HUDEP-2 (cell line): ENCODE results near the gene GAN.
A peak's percentile ranks its signal among the peaks of the same experiment; 100 is the strongest.

Experiments used
- DNase-seq, 76 experiments: peaks; one replicate each; lab custom pipeline; 2025; ENCODE audit not compliant: unreplicated experiment in 76 of 76; lab: John Stamatoyannopoulos, UW

The GAN gene, protein sequence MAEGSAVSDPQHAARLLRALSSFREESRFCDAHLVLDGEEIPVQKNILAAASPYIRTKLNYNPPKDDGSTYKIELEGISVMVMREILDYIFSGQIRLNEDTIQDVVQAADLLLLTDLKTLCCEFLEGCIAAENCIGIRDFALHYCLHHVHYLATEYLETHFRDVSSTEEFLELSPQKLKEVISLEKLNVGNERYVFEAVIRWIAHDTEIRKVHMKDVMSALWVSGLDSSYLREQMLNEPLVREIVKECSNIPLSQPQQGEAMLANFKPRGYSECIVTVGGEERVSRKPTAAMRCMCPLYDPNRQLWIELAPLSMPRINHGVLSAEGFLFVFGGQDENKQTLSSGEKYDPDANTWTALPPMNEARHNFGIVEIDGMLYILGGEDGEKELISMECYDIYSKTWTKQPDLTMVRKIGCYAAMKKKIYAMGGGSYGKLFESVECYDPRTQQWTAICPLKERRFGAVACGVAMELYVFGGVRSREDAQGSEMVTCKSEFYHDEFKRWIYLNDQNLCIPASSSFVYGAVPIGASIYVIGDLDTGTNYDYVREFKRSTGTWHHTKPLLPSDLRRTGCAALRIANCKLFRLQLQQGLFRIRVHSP

DNA sequence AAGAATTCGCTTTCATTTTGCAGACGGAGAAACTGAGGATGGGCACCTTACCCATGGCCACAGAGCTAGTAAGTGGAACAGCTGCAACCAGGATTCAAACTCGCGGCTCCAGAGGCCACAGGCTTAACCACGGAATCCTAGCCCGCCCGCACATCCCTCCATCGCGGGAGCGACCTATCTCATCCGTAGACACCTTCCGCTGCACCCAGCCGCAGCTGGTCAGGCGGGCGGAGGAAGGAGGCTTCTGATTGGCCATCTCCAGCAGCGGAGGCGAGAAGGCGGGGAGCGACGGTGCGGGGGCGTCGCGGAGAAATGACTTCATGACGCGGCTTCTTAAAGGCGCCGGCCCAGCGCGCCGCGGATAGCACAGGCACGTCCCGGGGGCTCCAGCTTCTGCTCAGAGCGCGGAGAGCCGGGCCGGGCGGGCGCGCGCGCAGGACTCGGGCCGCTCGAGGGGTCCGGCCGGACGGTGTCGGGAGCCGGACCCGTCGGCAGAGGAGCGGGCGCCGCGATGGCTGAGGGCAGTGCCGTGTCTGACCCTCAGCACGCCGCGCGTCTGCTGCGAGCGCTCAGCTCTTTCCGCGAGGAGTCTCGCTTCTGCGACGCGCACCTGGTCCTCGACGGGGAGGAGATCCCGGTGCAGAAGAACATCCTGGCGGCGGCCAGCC, at the start of gene GAN:
TSS of gene GAN (plus strand) at position 360 of the 668 bp plus-strand sequence. CDS start at position 512, 152 bp downstream.
- DNase-seq = peak in 75 of 76 experiments; percentile 17 to 94 (median 88)

DNA sequence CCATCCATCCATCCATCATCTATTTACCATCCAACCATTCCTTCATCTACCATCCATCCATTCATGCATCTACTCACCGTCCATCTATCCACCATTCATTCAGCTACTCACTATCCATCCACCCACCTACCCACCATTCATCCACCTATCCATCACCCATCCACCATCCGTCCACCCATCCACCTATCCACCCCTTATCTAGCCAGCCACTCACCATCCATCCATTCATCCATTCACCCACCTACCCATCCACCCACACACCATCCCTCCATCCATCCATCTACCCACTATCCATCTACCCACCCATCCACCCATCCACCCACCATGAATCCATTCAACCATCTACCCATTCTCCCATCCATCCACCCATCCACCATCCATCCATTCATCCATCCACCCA, 49.7 kb upstream of the GAN start:
- DNase-seq = no peak

DNA sequence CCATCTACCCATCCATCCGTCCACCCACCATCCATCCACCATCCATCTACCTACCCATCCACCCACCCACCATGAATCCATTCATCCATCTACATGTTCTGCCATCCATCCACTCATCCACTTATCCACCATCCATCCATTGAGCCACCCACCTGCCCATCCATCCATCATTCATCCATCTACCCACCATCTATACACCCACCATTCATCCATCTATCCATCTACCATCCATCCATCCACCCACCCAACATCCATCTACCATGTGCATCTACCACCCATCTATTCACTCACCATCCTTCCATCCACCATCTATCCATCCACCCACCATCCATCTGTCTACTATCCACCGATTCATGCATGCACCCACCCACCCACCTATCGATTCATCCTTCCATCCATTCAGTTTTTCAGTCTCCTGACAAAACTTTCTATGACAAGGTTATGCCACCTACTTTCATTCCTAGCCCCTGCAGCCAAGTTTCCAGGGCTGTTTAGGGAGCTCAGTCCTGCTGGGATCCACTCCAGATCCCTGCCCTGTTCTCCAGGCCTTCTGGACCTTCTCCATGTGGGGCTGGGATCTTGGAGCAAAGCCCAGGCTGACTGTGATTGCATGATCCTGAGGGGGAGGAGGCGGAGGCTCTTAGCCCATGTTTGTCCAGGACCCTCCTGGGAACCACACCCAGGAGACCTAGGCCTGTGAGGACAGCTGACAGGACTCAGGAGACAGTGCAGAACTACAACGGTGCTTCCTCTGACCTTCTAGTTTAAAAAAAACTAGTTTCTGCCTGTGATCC, 48.9 kb upstream of the GAN start:
- DNase-seq = no peak

DNA sequence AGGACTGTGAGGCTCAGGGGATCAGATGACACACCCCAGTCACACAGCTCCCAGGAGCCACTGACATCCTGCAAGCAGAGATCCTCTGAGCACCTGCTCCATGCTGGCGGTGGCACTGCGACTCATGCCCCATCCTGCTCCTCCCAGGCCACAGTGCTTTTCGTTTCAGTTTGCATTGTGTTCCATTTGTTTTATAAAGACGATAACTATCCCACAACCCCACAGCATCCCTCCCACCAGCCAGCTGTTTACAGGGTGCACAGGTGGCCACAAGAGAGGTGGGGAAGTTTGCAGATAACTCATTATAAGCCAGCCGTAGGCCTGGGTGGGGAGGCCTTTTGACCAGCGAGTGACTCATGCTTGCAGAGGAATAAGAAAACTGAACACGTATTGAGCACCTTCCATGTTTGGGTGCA, 48.1 kb upstream of the GAN start:
- DNase-seq = no peak

DNA sequence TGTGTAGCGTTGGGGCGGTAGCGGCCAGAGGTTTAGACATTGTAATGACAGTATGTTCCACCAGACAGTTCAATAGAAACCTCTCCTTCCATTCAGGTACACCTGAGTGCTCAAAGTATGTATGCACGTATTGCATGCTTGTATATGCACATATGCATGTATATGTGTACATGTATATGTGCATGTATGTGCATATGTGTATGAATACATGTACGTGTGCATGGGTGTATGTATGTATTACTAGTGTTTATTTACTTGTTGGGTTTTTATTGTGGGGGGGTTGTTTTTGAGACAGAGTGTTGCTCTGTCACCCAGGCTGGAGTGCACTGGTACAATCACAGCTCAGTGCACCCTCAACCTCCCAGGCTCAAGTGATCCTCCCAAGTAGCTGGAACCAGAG, 46.3 kb upstream of the GAN start:
- DNase-seq = no peak

DNA sequence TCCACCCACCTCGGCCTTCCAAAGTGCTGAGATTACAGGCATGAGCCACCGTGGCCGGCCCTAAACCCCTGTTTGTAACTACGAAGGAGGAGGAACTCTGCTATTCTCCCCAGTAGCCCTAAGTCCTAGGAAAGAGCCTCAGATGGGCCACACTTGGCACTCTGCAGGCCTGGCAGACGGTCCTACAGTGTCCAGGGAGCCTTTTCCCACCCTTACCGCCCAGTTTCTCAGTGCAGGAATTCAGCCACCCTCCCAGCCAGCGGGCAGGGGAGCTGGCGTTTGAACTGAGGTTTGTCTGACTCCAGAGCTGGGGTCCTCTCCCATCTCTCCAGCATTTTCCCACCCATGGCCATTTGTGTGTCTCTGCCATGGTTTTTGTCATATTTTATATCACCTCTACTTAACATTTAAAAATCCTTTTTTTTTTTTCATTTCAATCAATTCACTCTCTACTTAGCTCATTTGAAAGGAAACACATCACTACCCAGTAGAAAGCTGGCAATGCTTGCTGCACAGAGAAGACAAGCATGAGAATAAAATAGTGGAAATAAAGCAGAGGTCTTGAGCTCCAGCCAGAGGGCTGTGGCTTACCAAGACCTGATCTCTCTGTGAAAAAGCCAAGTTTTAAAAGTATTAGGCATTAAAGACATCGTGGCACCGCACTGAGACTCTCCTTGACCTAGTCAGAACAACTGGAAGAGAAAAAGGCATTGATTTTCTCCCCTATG, 41.4 kb upstream of the GAN start:
- DNase-seq = no peak

DNA sequence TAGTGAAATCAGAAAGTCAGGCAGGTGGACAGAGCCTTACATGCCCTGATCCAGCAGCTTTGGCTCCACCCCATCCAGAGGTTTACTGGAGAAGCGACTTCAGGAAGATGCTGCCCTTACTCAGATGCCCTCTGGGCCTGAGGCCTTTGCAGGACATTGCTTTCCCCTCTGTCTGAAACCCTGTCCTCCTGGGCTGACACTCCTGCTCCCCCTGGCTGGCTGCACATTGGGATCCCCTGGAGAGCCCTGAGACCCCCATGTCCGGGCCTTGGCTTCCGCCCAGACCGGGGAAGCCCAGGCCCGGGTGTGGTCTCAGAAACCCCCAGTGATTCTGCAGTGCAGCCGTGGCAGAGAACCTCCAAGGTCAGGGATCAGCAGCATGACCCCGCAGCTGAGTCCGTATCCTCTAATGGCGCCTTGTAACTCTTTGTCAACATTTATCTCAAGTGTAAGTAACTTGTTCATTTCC, 39.7 kb upstream of the GAN start:
- DNase-seq = no peak

DNA sequence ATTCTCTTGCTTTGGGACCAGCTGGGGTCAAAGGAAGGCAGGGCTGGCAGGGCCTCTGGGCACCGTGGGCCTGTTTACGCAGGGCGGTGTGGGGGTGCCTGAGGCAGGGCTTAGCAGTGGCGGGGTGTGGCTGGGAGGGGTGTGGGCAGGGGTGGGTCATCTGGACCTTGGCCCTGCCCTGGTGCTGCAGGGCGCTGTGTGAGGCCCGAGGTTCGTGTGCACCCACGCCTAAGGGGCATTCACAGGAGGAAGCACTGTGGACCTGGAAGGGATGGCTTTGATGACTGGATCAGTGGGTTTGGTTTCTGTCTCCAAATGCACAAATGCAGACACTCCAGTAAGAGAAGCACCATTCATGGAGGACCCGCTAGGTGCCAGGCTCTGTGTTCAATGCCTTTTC, 39.0 kb upstream of the GAN start:
- no peak for DNase-seq

DNA sequence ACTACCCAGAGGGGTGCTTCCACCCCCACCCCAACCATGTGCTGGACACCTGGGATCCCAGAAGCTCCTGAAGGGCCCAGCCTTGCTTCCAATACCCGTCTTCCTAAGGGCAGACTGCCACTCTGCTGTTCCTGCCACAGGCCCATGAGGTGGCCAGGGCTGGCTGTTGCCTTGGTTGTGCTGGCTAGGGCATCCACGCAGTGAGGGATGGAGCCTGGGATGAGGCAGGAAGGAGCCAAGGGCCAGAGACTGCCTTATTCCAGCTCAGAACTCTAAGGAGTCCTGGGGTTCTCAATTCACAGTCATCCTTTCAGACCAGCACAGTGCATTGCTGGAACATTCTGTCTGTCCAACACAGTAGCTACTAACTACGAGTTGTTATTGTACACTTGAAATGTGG, 38.4 kb upstream of the GAN start:
- DNase-seq = no peak

DNA sequence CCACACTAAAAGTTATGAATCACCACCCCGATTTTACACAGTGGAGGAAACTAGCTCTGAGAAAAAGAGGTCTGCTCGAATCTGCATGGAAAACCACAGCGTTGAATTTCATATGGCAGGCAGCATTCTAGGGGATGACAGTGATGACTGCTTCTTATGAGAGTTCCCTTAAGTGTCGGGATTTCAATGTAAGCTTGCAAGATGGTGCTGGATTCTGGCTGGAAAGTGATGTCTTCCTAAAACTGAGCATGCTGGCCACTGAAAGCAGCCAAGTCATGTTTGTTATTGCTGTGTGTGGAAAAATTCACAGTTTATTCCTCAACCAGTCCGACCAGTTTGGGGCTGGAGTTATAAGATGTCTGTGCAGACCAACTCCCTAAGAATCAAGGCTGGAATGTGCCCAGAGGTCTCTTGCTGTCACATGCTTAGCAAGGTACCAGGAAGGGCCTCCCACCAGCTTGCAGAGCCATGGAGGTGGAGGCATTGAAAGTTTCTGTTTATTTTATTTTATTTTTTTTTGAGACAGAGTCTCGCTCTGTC, 37.2 kb upstream of the GAN start:
- DNase-seq = no peak

DNA sequence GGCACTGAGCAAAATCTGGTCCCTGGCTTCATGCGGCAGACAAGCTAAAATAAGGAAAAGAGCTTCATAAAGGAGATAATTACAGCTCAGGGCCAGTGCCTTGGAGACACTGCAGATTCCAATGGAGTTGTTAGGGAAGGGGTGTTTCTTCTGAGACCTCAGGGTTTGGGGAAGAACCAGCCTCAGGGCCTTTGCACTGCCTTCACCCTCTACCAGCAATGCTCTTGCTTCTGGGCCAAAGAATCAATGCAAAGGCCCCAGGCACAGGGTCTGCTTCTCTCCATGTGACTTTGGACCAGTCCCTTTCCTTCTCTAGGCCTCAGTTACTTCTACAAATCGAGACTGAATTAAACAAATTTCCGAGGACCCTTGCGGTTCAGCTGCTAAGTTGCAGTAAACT, 36.2 kb upstream of the GAN start:
- DNase-seq = no peak

DNA sequence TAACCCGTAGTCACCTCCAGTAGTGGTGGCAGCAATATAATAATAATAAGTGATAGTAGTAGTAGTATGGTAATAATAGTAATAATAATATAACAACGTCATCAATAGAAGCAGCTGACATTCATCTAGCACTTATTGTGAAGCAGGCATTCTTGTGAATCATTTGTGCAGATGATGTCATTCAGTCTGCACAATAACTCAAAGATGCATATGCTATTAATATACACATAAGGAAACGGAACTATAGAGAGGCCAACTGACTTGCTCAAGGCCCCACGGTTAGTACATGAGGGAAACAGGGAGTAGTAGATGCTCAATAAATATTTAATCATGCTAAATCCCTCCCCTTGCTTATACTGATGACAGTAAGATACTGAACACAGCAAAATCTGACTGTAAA, 35.4 kb upstream of the GAN start:
- DNase-seq = no peak

DNA sequence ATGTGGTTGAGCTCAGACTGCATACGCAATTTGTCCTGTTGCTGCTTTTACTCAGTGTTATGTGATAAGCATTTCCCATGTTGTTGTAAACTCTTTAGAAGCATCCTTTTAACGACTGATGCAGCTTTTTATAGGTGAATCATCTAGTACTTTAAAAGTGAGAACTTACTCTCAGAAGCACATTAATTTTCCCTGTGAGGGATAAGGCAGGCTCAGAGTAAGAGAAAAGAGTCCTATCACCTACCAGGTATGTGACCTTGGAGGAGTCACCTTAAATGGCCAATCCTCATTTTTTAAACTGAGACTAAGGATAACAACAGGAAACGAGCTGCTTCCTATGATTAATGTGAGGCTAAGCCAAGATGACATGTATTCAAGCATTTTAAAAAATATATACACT, 34.4 kb upstream of the GAN start:
- no peak for DNase-seq

DNA sequence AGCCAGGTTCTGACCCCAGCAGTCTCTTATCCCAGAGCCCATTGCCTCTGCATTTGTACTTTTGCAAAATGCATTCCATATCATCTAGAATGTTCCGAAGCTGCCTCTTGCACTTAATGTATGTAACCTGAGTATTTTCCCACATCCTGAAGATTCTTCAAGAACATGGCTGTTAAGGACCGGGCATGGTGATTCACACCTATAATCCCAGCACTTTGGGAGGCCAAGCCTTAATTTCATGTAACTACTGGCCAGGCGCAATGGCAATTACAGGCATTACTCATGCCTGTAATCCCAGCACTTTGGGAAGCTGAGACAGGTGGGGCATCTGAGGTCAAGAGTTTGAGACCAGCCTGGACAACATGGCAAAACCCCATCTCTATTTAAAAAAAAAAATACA, 31.7 kb upstream of the GAN start:
- DNase-seq = no peak

DNA sequence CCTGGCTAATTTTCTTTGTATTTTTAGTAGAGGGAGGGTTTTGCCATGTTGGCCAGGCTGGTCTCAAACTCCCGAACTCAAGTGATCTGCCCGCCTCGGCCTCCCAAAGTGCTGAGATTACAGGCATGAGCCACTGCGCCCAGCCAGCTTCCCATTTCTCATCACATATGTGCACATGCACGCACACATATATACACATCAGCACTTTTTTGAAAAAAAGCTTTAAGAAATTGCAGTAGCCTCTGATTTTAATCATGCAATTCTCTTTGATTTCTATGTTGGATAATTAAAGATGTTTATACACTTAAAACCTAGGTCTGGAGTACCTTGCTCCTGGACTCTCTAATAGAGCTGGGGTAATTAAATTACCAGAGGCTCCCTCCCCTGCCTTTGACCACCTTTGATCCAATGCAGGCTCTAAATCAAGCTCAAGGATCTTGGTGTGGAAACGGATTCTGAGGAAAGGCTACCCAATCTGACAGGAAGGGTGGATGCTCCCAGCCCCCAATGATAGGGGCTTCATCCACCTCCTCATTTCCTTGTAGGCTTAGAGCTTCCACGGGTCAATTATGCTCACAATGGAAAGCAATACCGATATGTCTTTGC, 29.7 kb upstream of the GAN start:
- no peak for DNase-seq

DNA sequence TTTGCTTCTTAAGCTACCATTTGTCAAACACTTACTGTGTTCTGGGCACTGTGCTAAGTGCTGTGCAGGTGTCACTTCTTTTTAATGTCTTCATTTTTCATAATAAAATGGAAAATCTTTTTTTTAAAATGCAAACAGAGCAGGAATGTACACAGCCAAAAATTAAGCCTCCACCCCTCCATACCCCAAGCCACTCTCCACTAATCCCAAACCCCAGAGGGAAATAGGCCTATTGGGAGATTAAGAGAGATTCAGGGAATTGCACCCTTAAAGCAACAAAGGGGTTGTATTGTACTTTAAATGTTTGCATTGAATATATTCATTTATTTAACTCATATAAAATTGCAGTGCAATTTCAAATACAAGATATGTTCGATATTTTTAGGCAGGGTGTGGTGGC, 28.6 kb upstream of the GAN start:
- DNase-seq = no peak

DNA sequence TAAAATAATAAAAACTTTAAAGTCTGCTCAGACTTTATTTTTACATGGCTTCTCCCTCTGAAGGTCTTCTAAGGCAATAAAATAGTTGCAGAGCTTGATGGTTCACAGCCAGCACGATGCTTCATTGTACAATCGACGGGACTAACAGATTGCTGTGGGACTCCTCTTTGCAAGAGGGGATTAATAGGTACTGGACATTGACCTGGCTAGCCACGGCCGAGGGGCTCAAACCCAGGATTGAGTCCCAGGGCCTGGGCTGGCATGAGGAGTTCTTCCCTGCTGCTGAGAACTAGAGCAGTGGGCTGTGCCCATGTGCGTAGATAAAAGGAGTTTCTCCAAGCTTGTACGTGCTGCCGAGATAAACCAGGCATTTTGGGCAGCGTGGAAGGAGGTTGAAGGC, 23.6 kb upstream of the GAN start:
- no peak for DNase-seq

DNA sequence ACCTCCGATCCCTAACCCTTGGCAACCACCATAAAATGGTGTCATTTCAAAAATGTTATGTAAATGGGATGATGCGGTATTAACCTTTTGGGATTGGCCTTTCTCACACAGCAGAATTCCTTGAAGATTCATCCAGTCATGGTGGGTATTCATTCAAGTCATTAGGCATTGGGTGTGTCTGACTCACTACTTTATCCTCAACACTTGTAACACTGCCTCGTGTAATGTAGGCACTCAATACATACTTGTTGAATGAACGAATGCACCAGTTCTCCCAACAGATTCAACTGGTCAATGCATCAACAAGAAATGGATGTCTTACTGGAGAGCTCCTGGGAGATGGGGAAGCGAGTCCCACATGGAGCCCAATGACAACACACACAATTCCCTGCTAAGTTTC, 21.8 kb upstream of the GAN start:
- DNase-seq = no peak

DNA sequence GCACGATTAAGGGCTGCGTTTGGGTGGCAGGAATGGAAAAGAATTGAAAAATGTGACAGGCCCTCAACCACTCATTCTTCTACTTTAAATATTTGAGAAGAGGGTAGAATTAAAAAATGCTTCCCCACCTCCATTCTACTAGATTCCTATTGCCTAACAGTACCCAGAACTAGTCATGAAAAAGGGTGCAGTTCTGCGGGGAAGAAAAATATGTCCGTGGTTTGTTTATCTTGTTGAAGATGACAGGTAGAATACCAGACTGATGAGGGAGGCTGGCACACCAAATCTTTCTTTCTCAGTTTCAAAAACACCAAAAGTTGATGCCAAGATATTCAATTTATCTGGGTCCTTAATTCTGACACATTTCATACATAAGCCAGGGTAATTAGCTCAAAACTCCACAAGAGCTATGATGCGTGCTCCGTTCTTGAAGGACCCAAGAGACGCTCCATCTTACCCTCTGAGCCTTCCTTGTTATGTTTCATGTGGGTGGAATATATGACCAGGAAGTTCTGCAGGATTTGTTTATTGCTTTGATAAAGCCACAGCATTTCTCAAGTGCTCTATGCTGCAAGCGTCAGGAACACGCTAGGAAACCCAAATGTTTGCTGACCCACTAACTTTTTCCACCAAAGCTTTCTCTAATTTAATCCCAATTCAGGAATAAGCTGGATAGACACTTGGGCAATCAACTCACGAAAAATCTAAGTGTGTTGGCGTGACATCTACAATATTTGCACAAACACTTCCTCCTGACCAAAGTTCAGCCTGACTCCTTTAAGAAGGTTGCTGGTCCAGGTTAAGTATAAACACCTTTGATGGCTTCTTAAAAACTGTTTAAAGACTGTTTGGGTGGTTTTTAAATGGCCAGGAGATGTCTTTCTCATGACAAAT, 20.6 kb upstream of the GAN start:
- DNase-seq = no peak
